22Rv1 (cell line): ENCODE data around the gene IDH1.

Experiments
- H3K27ac ChIP-seq: fragments of 450-650 bp; 2 replicates; pipeline ENCODE4 v1.5.1; 2017
- ZFX ChIP-seq: fragments of 450-650 bp; IDR thresholded peaks from 2 replicates; pipeline ENCODE4 v1.6.1; 2017; ENCODE audit warnings: antibody characterized with exemption, borderline replicate concordance
- TF ChIP-seq, protein P1 (sequence below): fragments of 450-650 bp; IDR thresholded peaks from 2 replicates; pipeline ENCODE4 v1.5.1; 2017; ENCODE audit warnings: mild to moderate bottlenecking

The IDH1 gene

DNA sequence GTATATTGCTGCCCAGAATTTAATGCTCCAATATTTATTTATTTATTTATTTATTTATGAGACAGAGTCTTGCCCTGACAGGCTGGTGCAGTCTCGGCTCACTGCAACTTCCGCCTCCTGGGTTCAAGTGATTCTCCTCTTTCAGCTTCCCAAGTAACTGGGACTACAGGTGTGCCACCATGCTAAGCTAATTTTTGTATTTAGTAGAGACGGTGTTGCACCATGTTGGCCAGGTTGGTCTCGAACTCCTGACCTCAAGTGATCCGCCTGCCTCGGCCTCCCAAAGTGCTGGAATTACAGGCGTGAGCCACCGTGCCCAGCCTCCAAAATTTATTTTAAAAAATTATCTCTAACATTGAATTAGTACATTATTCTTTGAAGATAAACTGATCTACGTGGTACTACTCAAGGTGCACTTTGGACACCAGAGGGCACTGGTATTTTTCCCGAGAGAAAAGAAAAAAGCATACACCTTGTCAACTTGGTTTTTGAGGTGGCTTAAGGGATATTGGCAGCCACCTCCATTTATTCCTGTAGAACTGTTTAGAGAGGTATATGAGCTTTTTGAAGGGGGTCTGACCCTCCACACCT lies 1.4 kb upstream of the IDH1 start:
- peak overlapping the region; percentile 92 for H3K27ac ChIP-seq
- TF ChIP-seq, protein P1, sequence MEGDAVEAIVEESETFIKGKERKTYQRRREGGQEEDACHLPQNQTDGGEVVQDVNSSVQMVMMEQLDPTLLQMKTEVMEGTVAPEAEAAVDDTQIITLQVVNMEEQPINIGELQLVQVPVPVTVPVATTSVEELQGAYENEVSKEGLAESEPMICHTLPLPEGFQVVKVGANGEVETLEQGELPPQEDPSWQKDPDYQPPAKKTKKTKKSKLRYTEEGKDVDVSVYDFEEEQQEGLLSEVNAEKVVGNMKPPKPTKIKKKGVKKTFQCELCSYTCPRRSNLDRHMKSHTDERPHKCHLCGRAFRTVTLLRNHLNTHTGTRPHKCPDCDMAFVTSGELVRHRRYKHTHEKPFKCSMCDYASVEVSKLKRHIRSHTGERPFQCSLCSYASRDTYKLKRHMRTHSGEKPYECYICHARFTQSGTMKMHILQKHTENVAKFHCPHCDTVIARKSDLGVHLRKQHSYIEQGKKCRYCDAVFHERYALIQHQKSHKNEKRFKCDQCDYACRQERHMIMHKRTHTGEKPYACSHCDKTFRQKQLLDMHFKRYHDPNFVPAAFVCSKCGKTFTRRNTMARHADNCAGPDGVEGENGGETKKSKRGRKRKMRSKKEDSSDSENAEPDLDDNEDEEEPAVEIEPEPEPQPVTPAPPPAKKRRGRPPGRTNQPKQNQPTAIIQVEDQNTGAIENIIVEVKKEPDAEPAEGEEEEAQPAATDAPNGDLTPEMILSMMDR, result peak; percentile 75
- TF ChIP-seq ZFX, result no peak

DNA sequence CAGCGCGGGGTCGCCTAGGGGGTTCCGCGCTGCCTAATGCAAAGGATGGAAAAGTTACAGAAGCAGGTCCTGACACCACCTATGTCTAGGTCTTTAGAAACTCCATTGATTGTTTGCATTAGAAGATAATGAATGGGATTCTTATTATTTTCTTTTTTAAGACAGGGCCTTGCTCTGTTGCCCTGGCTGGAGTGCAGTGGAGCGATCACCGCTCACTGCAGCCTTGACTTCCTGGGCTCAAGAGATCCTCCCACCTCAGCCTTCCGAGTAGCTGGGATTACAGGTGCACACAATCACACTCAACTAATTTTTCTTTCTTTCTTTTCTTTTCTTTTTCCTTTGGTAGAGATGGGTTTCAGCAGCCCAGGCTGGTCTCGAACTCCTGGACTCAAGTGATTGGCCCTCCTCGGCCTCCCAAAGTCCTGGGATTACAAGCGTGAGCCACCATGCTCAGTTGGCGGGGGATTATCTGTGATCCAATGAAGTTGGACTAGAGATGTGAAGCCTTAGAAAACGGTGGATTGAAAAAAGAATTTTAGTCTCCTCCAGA lies 761 bp upstream of the IDH1 start:
- TF ChIP-seq, protein P1, result peak; percentile 29
- TF ChIP-seq ZFX, result no peak
- H3K27ac ChIP-seq, result peak overlapping the region; percentile 92

DNA sequence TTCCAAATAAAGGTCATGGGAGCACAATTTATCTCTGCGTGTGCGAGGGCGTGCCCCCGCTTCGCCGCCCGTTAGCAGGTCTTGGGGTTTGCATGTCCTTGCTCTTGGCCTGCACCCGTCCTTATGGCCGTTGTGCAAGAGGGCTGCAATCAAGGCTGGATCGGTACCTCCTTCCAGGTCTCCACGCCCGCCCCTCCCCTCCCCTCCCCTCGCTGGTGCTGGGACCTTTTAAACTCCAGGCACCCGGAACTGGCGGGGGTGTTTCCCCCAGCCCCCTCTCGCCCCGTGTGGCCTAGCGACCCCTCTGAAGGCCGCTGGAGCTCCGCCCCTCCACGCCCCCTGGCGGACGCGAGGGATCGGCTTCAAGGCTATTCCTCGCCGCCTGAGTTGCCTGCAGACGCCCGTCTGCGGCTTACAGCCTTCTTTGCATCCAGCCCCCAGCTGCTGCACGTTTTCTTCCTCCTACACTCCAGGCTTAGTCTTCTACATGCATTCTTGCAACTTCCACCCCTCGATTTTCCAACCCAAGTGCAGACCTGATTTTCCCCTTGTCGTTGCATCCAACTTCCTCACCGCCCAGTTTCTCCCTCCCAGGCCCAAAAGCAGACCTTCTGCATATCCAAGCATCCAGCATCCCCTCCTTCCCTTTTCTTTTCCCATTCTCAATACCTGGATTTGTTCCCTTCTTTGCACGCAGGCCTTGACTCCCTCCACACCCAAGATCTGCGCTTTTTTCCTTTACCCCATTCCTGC lies 577 bp downstream of the IDH1 start:
- TF ChIP-seq ZFX, result no peak
- TF ChIP-seq, protein P1, result peak; percentile 85
- H3K27ac ChIP-seq, result peak overlapping the region; percentile 92

DNA sequence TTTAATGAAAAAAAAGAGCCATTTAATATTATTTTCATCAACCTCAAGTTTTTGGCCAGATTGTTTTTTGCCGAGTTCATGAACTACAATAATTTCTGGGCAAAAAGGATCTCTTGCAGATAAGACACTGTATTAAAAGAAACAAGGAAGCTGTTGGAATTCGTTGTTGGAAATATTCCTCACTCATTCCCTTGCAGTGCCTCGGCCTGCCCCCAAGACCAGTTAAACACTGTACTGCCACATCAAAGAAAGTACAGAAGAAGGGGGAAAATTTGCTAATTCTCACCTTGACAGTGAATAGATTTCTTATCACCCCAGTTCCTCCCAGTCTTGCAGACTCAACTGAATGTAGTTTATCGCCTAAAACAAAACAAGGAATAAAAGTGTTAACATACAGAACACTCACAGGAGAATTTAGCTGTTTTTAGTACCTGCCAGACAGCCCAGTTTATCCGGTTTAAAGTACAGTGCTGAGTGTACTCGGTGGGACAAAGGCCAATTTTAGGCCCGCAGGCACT lies 1.2 kb downstream of the IDH1 start:
- TF ChIP-seq, protein P1, result no peak
- peak overlapping the region; percentile 92 for H3K27ac ChIP-seq

DNA sequence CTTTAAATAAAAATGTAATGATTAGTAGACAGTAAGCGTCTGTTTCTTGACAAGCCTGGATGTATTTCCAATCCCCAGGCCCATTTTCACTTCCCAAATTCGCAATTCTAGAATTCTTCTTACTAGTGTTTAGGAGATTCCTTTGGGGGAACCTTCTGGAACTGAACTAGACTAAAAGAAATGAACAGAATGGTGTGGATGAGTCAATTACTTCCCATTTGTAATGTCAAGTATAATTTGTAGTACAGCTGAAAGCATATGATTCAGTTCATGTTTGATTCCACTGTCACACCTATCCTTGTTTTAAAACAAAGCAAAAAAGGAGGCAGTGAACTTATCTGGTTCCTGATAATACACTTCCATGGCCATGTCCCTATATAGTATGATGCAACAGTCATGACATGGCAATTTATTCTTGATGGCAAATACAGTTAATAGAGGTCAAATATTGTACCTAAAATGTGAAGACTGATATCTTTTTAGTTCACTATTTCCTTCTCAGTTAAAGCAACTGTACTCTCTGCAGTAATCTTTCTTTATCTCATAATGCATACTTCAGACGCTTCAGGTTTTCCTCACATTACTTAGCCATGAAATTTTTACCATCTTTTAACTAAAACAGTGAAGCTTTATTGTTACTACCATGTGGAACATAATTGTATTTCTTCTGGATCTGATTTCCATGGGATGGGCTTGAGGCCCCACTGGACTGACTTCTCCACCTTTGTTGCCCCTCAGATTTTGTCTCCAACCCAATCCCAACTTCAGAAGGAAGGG lies 2.0 kb downstream of the IDH1 start:
- TF ChIP-seq ZFX, result no peak
- TF ChIP-seq, protein P1, result no peak
- peak overlapping the region; percentile 92 for H3K27ac ChIP-seq

DNA sequence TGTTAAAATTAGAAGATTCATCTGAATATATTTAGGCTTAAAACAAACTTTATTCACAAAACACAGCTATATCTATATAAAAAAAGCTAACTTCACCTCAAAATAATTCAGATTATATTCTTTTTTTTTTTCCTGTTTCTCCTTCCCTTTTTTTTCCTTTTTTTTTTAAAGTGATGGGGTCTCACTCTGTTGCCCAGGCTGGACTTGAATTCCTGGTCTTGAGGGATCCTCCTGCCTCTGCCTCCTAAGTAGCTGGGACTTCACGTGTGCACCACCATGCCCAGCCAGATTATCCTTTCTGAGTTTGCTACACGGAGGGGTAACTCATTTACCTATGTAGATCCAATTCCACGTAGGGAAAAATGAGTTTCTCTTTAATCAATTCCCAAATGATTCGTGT lies 3.8 kb downstream of the IDH1 start:
- TF ChIP-seq, protein P1, result no peak
- TF ChIP-seq ZFX, result no peak

More for the DNA sequence above, 3.8 kb downstream of the IDH1 start:
- H3K27ac ChIP-seq, result no peak overlapping the region
